HepG2 (cell line): ENCODE measurements around the gene KIRREL3. TPM values are rescaled to one million over a fixed set of nuclear protein-coding genes. Genes with fewer than 3 reads are reported as not detected.

Source experiments
- ATAC-seq: fragments of 200-7000 bp; cut with Tn5 transposase; 3 replicates; pipeline ENCODE4 v1.9.1; 2020; ENCODE audit warnings: mild to moderate bottlenecking, moderate library complexity
- BruUV-seq: library from RNA; stranded (reverse); fragments of 400-500 nt; replicated peaks from 2 replicates; lab custom pipeline; 2021; lab: Mats Ljungman, UMichigan
- CTCF ChIA-PET: fragments of 300-600 bp; formaldehyde crosslinking; extraction: SDS; loops from one replicate; lab custom pipeline; 2021; ENCODE audit warnings: low total read pairs, inconsistent platforms, low intra/inter-chr PET ratio; lab: Yijun Ruan, JAX
- POLR2A ChIA-PET: fragments of 350-600 bp; sonication (Branson Sonifier 250); formaldehyde crosslinking; loops from one replicate; lab custom pipeline; 2020; ENCODE audit warnings: antibody characterized with exemption, inconsistent platforms; lab: Yijun Ruan, JAX
- DNase-seq: peaks from one replicate; pipeline ENCODE4 v3.0.0-alpha.2; 2015; ENCODE audit warnings: low spot score
- FAIRE-seq: peaks from 3 replicates; lab custom pipeline; 2011; peaks lifted over from hg19 to GRCh38; lab: Jason Lieb, UNC
- H2AFZ ChIP-seq: one replicate; pipeline ENCODE4 v1.6.1; 2011; ENCODE audit warnings: low read length, inconsistent platforms
- H3K27ac ChIP-seq: fragments of 300-600 bp; 3 replicates; pipeline ENCODE4 v1.8.0; 2011; ENCODE audit warnings: mixed run types, mild to moderate bottlenecking, mixed read lengths, low read length, inconsistent platforms; ENCODE audit not compliant: insufficient read depth; ENCODE audit errors: extremely low read length
- H3K27me3 ChIP-seq, 2 experiments: fragments of 200-600 bp in 1 of 2; 2 replicates in 1 of 2; 3 replicates in 1 of 2; pipeline versions ENCODE4 v1.6.0 to v1.8.0; 2011; ENCODE audit warnings: low read length in 2 of 2, mild to moderate bottlenecking in 2 of 2, moderate library complexity in 2 of 2, inconsistent platforms in 1 of 2; ENCODE audit not compliant: insufficient read depth in 2 of 2, control insufficient read depth in 1 of 2
- H3K36me3 ChIP-seq, 2 experiments: fragments of 200-600 bp in 1 of 2; replicated peaks in 1 of 2; 2 replicates in 1 of 2; 3 replicates in 1 of 2; pipeline versions ENCODE4 v1.5.1 to v1.8.0; 2011; ENCODE audit warnings: low read length in 2 of 2, inconsistent platforms in 1 of 2; ENCODE audit not compliant: insufficient read depth in 2 of 2, control insufficient read depth in 1 of 2
- H3K4me1 ChIP-seq: 2 replicates; pipeline ENCODE4 v1.5.1; 2012; ENCODE audit warnings: low read length, inconsistent platforms; ENCODE audit not compliant: insufficient read depth
- H3K4me2 ChIP-seq: 2 replicates; pipeline ENCODE4 v1.6.0; 2011; ENCODE audit warnings: low read depth, low read length, inconsistent platforms
- H3K4me3 ChIP-seq, 3 experiments: fragments of 200-600 bp in 1 of 3; sonication (generic), shearing (Covaris generic) in 1 of 3; replicated peaks in 1 of 3; 2 replicates each; pipeline ENCODE4 v1.5.1; 2011 to 2016; ENCODE audit warnings: low read length in 3 of 3, inconsistent platforms in 2 of 3, low read depth in 2 of 3, mild to moderate bottlenecking in 2 of 3, control low read depth in 1 of 3, mixed read lengths in 1 of 3; ENCODE audit not compliant: insufficient read depth in 1 of 3
- H3K79me2 ChIP-seq: one replicate; pipeline ENCODE4 v1.6.1; 2011; ENCODE audit warnings: low read length, inconsistent platforms; ENCODE audit not compliant: insufficient read depth
- H3K9ac ChIP-seq: 2 replicates; pipeline ENCODE4 v1.6.0; 2011; ENCODE audit warnings: mild to moderate bottlenecking, low read depth, low read length, inconsistent platforms; ENCODE audit not compliant: insufficient read depth
- H3K9me3 ChIP-seq: 2 replicates; pipeline ENCODE4 v1.5.1; 2012; ENCODE audit warnings: mild to moderate bottlenecking, low read length
- H4K20me1 ChIP-seq: 2 replicates; pipeline ENCODE4 v1.6.0; 2011; ENCODE audit warnings: inconsistent platforms, mild to moderate bottlenecking, low read length, moderate library complexity; ENCODE audit not compliant: insufficient read depth
- ARNT ChIP-seq: fragments of 450-650 bp; IDR thresholded peaks from 2 replicates; pipeline ENCODE4 v1.6.1; 2017
- NR1H2 ChIP-seq: sonication (generic); formaldehyde crosslinking; IDR thresholded peaks from 2 replicates; pipeline ENCODE4 v1.8.1; 2022; ENCODE audit warnings: low read depth, missing genetic modification reagents, borderline replicate concordance
- U2AF2 ChIP-seq: fragments of 200-400 bp; formaldehyde crosslinking; IDR thresholded peaks from 2 replicates; pipeline ENCODE4 v1.6.1; 2017; ENCODE audit warnings: low read depth, mild to moderate bottlenecking, low read length
- ZFP37 ChIP-seq: sonication (generic); formaldehyde crosslinking; IDR thresholded peaks from 2 replicates; pipeline ENCODE4 v1.4.0; 2020; ENCODE audit warnings: missing genetic modification reagents, borderline replicate concordance
- ZNF124 ChIP-seq: sonication (generic); formaldehyde crosslinking; IDR thresholded peaks from 2 replicates; pipeline ENCODE4 v1.4.0; 2020; ENCODE audit warnings: missing genetic modification reagents
- ZNF891 ChIP-seq: sonication (generic); formaldehyde crosslinking; IDR thresholded peaks from 2 replicates; pipeline ENCODE4 v1.5.0; 2020; ENCODE audit warnings: mild to moderate bottlenecking, missing genetic modification reagents
- ZZZ3 ChIP-seq: sonication (generic); formaldehyde crosslinking; IDR thresholded peaks from 2 replicates; pipeline ENCODE4 v1.4.0; 2020; ENCODE audit warnings: missing genetic modification reagents, mild to moderate bottlenecking, borderline replicate concordance
- WGBS: methylation state at CpG from one replicate; pipeline ENCODE4 v1.1.6; 2017; ENCODE audit warnings: low lambda C conversion rate; 5-methylcytosine and 5-hydroxymethylcytosine counted together
- in situ Hi-C: cut with HindIII; loops from 2 replicates; pipeline ENCODE4 v1.10.0; 2017; ENCODE audit warnings: low pct_unique_long_range_greater_than_20kb; ENCODE audit not compliant: extremely low pct_ligation_motif_present
- intact Hi-C: fragments of 100-400 bp; cut with micrococcal nuclease; formaldehyde crosslinking; loops from one replicate; pipeline ENCODE4 v1.10.0; 2022; ENCODE audit not compliant: unreplicated experiment
- polyA plus RNA-seq, 8 experiments: library from polyadenylated mRNA; depleted of rRNA in 3 of 8; stranded (reverse) in 7 of 8; unstranded in 1 of 8; fragments of >200 nt; fragmentation: Illumina TruSeq in 4 of 8; extraction: Trizol in 4 of 8; gene quantifications; 2 replicates each; pipeline versions ENCODE4 v1.2.1 to v1.2.3, GENCODE V29; 2011 to 2016; ENCODE audit warnings: low read depth in 4 of 8, missing spikeins in 1 of 8, mixed read lengths in 1 of 8; ENCODE audit not compliant: insufficient read depth in 1 of 8
- total RNA-seq, 5 experiments: library from RNA; depleted of rRNA; stranded (reverse); fragments of >200 nt; fragmentation: Illumina TruSeq; extraction: Trizol; gene quantifications; 2 replicates each; pipeline ENCODE4 v1.2.3, GENCODE V29; 2016; ENCODE audit warnings: low read depth in 1 of 5
- TF ChIP-seq, protein P1 (sequence below): sonication (generic); formaldehyde crosslinking; IDR thresholded peaks from 2 replicates; pipeline ENCODE4 v1.4.0; 2020; ENCODE audit warnings: missing genetic modification reagents
- TF ChIP-seq, protein P2 (sequence below): sonication (generic); formaldehyde crosslinking; IDR thresholded peaks from 2 replicates; pipeline ENCODE4 v1.8.0; 2022; ENCODE audit warnings: missing genetic modification reagents, mild to moderate bottlenecking, borderline replicate concordance
- TF ChIP-seq, protein P3 (sequence below): IDR thresholded peaks from 2 replicates; pipeline ENCODE4 v1.6.1; 2016; ENCODE audit warnings: low read depth, missing genetic modification reagents, missing compliant biosample characterization

The KIRREL3 gene
- total and polyA plus RNA-seq, 2 of the 13 experiments (the other 11 are each of a cell fraction or from before 2014, with no cell fraction given) = not detected

DNA sequence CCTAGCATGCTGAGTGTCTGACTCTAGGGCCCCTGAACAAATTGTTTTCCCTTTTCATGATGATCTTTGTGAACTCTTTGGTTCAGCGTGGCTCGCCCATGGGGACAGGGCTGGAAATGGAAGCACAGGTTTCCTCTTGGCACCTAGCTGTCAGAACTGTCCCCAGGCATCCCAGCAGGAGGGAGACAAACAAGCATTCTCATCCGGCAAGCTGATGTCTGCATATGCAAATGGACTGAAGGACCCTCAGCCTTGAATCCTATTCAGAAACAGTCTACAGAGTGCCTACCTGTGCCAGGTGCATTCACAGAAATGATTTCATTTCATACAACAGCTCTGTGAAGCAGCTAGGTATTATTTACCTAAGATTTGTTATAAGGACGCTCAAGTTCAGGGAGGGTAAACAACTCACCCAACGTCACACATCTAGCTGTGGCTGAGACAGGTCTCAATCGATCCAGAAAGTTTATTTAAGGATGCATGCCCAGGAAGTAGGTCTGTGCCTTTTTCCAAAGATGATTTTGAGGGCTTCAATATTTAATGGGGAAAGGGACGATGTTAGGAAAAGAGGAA is 176.4 kb downstream of the KIRREL3 start:
- no TSS peak for BruUV-seq
- Histone ChIP-seq H3K9ac (no peak overlapping the region), H2AFZ (no peak overlapping the region), H3K27ac (no peak overlapping the region), H3K4me1 (no peaks in the 10 kb centered on the region), H3K4me2 (no peak overlapping the region), H3K27me3 (peaks cover 0 to 16% of the 10 kb centered on the region in 2 experiments; a peak in 3 of 5 replicates), H3K9me3 (no peaks in the 10 kb centered on the region), H3K4me3 (no peak overlapping the region), H3K36me3 (no peaks in the 10 kb centered on the region), H4K20me1 (no peaks in the 10 kb centered on the region)
- intact Hi-C loops = no loop called here
- CTCF ChIA-PET = no interaction called here
- POLR2A ChIA-PET = no interaction called here
- 0% methylated on average over 5 of the region's 7 CpGs for WGBS
- FAIRE-seq = no peak
- no peak for DNase-seq
- no peak for ATAC-seq
- TF ChIP-seq, protein P1, sequence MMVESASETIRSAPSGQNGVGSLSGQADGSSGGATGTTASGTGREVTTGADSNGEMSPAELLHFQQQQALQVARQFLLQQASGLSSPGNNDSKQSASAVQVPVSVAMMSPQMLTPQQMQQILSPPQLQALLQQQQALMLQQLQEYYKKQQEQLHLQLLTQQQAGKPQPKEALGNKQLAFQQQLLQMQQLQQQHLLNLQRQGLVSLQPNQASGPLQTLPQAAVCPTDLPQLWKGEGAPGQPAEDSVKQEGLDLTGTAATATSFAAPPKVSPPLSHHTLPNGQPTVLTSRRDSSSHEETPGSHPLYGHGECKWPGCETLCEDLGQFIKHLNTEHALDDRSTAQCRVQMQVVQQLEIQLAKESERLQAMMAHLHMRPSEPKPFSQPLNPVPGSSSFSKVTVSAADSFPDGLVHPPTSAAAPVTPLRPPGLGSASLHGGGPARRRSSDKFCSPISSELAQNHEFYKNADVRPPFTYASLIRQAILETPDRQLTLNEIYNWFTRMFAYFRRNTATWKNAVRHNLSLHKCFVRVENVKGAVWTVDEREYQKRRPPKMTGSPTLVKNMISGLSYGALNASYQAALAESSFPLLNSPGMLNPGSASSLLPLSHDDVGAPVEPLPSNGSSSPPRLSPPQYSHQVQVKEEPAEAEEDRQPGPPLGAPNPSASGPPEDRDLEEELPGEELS (CRISPR knock-in tag) = no peak
- TF ChIP-seq, all 625 proteins: peak for 0
- H3K79me2 ChIP-seq = no peaks in the 10 kb centered on the region
- in situ Hi-C loops = no loop called here

DNA sequence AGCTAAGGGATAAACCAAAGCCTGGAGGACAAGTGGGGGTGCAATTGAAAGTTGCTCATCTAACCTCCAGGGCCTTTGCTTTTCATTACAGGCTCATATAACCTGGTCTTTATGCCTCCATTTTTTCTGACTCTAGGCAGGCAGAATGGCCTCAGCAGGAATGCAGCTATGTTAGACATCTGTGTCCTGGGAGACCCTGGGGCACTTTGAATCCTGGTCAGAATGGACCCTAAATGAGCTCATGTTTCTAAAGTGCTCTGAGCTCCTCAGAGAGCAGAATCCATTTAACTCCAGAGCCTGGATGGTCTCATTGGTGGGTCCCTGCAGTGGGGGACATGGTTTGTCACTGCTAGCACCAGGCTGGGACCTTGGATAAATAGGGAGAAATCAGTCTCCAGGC is 177.3 kb downstream of the KIRREL3 start:
- intact Hi-C loops = no loop called here
- no peak overlapping the region for H3K4me2 ChIP-seq
- in situ Hi-C loops = no loop called here
- H4K20me1 ChIP-seq = no peaks in the 10 kb centered on the region
- H3K27ac ChIP-seq = no peak overlapping the region
- no TSS peak for BruUV-seq
- H3K4me1 ChIP-seq = no peaks in the 10 kb centered on the region
- no peak overlapping the region for H2AFZ ChIP-seq
- H3K9ac ChIP-seq = no peak overlapping the region
- ChIA-PET CTCF (no interaction called here), POLR2A (no interaction called here)
- FAIRE-seq = no peak
- no peak for DNase-seq
- no peak overlapping the region for H3K4me3 ChIP-seq
- no peaks in the 10 kb centered on the region for H3K79me2 ChIP-seq
- H3K9me3 ChIP-seq = no peaks in the 10 kb centered on the region
- H3K36me3 ChIP-seq = no peaks in the 10 kb centered on the region
- ATAC-seq = no peak
- H3K27me3 ChIP-seq = peaks cover 0 to 16% of the 10 kb centered on the region in 2 experiments; a peak in 3 of 5 replicates
- TF ChIP-seq ZNF891 (CRISPR knock-in tag) = no peak
- TF ChIP-seq, protein P2, sequence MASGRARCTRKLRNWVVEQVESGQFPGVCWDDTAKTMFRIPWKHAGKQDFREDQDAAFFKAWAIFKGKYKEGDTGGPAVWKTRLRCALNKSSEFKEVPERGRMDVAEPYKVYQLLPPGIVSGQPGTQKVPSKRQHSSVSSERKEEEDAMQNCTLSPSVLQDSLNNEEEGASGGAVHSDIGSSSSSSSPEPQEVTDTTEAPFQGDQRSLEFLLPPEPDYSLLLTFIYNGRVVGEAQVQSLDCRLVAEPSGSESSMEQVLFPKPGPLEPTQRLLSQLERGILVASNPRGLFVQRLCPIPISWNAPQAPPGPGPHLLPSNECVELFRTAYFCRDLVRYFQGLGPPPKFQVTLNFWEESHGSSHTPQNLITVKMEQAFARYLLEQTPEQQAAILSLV = no peak
- no peak for TF ChIP-seq ZZZ3 (CRISPR knock-in tag)
- TF ChIP-seq NR1H2 (CRISPR knock-in tag) = no peak
- no peak for TF ChIP-seq ZFP37 (CRISPR knock-in tag)
- TF ChIP-seq, protein P3, sequence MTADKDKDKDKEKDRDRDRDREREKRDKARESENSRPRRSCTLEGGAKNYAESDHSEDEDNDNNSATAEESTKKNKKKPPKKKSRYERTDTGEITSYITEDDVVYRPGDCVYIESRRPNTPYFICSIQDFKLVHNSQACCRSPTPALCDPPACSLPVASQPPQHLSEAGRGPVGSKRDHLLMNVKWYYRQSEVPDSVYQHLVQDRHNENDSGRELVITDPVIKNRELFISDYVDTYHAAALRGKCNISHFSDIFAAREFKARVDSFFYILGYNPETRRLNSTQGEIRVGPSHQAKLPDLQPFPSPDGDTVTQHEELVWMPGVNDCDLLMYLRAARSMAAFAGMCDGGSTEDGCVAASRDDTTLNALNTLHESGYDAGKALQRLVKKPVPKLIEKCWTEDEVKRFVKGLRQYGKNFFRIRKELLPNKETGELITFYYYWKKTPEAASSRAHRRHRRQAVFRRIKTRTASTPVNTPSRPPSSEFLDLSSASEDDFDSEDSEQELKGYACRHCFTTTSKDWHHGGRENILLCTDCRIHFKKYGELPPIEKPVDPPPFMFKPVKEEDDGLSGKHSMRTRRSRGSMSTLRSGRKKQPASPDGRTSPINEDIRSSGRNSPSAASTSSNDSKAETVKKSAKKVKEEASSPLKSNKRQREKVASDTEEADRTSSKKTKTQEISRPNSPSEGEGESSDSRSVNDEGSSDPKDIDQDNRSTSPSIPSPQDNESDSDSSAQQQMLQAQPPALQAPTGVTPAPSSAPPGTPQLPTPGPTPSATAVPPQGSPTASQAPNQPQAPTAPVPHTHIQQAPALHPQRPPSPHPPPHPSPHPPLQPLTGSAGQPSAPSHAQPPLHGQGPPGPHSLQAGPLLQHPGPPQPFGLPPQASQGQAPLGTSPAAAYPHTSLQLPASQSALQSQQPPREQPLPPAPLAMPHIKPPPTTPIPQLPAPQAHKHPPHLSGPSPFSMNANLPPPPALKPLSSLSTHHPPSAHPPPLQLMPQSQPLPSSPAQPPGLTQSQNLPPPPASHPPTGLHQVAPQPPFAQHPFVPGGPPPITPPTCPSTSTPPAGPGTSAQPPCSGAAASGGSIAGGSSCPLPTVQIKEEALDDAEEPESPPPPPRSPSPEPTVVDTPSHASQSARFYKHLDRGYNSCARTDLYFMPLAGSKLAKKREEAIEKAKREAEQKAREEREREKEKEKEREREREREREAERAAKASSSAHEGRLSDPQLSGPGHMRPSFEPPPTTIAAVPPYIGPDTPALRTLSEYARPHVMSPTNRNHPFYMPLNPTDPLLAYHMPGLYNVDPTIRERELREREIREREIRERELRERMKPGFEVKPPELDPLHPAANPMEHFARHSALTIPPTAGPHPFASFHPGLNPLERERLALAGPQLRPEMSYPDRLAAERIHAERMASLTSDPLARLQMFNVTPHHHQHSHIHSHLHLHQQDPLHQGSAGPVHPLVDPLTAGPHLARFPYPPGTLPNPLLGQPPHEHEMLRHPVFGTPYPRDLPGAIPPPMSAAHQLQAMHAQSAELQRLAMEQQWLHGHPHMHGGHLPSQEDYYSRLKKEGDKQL (CRISPR knock-in tag) = no peak
- no peak for TF ChIP-seq U2AF2
- TF ChIP-seq ZNF124 (CRISPR knock-in tag) = no peak
- TF ChIP-seq ARNT = no peak
